ENCODE results near the gene MN1. TPM values are rescaled to one million over a fixed set of nuclear protein-coding genes. Genes with fewer than 3 reads are reported as not detected.
A peak's percentile ranks its signal among the peaks of the same experiment; 100 is the strongest.

MN1 gene
- total and polyA plus RNA-seq, 2 of the 8 experiments (the other 6 are each of a cell fraction or from before 2014, with no cell fraction given): 3.1 to 4.9 TPM

- no peak overlapping the region for H2BK20ac ChIP-seq (ENCODE audit: low read length)
- H3K4me3 ChIP-seq (ENCODE audit: extremely low read depth in 1 of 4, insufficient read depth in 2 of 4, low read depth in 3 of 4, low read length in 4 of 4): no peak overlapping the region
- ChIA-PET POLR2A (ENCODE audit: partially characterized antibody) (interaction anchor here (1.2 to 1.6 kb wide), 2 partner anchors 15 to 25 kb away, joined by 3 to 4 read pairs; no protein-coding TSS in a partner anchor), CTCF (ENCODE audit: partially characterized antibody) (interaction anchor here (1.1 to 1.9 kb wide), 4 partner anchors 10 to 71 kb away, joined by 4 to 8 read pairs (median 4); no protein-coding TSS in a partner anchor)
- H4K8ac ChIP-seq (ENCODE audit: extremely low read depth, insufficient read depth, low read length): peak overlapping the region; percentile 19; the same call in 1 of the 2 replicates
- no peak overlapping the region for H3K27ac ChIP-seq (ENCODE audit: low read depth, low read length)
- H3K4me1 ChIP-seq (replicated peaks in 1 of 4; ENCODE audit: control insufficient read depth in 3 of 4, insufficient read depth in 4 of 4, low read length in 3 of 4): no peaks in the 10 kb centered on the region
- FAIRE-seq (no peak), DNase-seq (ENCODE audit: low read depth in 1 of 2, low spot score in 2 of 2) (no peak)
- peaks cover 1 to 7% of the 10 kb centered on the region in 2 experiments for H4K20me1 ChIP-seq (replicated peaks in 1 of 2; ENCODE audit: control insufficient read depth in 1 of 2, insufficient read depth in 2 of 2, low read length in 2 of 2)
- peak overlapping the region; percentile 48; the same call in 1 of the 2 replicates for H2BK5ac ChIP-seq (ENCODE audit: low read depth, low read length)
- peaks cover 0 to 19% of the 10 kb centered on the region in 2 experiments; a peak in 1 of 4 replicates for H3K79me2 ChIP-seq (ENCODE audit: control insufficient read depth in 1 of 2, insufficient read depth in 2 of 2, low read length in 2 of 2)
- H3K9me3 ChIP-seq (ENCODE audit: insufficient read depth in 2 of 2, low read depth in 1 of 2, low read length in 1 of 2): peaks cover 0 to 9% of the 10 kb centered on the region in 2 experiments; a peak in 2 of 4 replicates
- no peak overlapping the region for H2AFZ ChIP-seq (ENCODE audit: low read length)
- no peak overlapping the region for H3K4me2 ChIP-seq (ENCODE audit: insufficient read depth in 1 of 2, low read depth in 2 of 2, low read length in 2 of 2)
- no peak overlapping the region for H3K9ac ChIP-seq (replicated peaks in 1 of 4; ENCODE audit: extremely low read depth in 1 of 4, low read depth in 3 of 4, low read length in 3 of 4)
- H3K18ac ChIP-seq (ENCODE audit: extremely low read depth, low read length): no peak overlapping the region
- no peak overlapping the region for H4K5ac ChIP-seq (ENCODE audit: insufficient read length, low read depth, low read length)
- H3K56ac ChIP-seq (replicated peaks; ENCODE audit: insufficient read length, low read depth, low read length): no peak overlapping the region
- H3K14ac ChIP-seq (ENCODE audit: insufficient read length): no peak overlapping the region
- no peaks in the 10 kb centered on the region for H3K27me3 ChIP-seq (replicated peaks in 1 of 4; ENCODE audit: control insufficient read depth in 3 of 4, extremely low read depth in 1 of 4, insufficient read depth in 3 of 4, low read length in 3 of 4)
- 87% methylated on average over 5 of the region's 5 CpGs; no CpG with 5 or more reads in 1 of the 2 experiments for whole genome bisulfite sequencing, 2 experiments (ENCODE audit: extremely low coverage in 1 of 2, insufficient coverage in 1 of 2, insufficient read length in 1 of 2, insufficient replicate concordance in 2 of 2, low coverage in 1 of 2, low lambda C conversion rate in 2 of 2, missing lambda C conversion rate in 1 of 2)
- H2BK12ac ChIP-seq (ENCODE audit: low read depth, low read length): 0 out of 2 replicates have a peak overlapping the region, but pooled peaks have one; percentile 62
- no peak for TF ChIP-seq ZNF274 (IDR thresholded peaks at IDR 0.05; ENCODE audit: borderline replicate concordance, extremely low read depth, low read length)
- TF ChIP-seq GTF2F1 (IDR thresholded peaks at IDR 0.05; ENCODE audit: borderline replicate concordance, low read depth, low read length): no peak
- TF ChIP-seq NANOG (IDR thresholded peaks at IDR 0.05; ENCODE audit: insufficient read depth, low read depth, low read length, poor library complexity, severe bottlenecking): no peak
- TF ChIP-seq EZH2 (IDR thresholded peaks at IDR 0.05; ENCODE audit: low read depth, low read length, severe bottlenecking): no peak
- TF ChIP-seq RFX5 (IDR thresholded peaks at IDR 0.05; ENCODE audit: borderline replicate concordance, low read depth, low read length): no peak
- peak overlapping the region; percentile 19 for H3K4ac ChIP-seq (replicated peaks; ENCODE audit: insufficient read length, low read depth, low read length)
- H3K79me1 ChIP-seq (ENCODE audit: low read depth, low read length): peaks cover 10% of the 10 kb centered on the region; the same call in 1 of the 2 replicates
- H2BK15ac ChIP-seq (ENCODE audit: low read length): no peak overlapping the region
- H3K36me3 ChIP-seq (ENCODE audit: control insufficient read depth in 2 of 4, insufficient read depth in 4 of 4, low read length in 3 of 4): peaks cover 0 to 7% (median 0%) of the 10 kb centered on the region in 4 experiments; a peak in 1 of 8 replicates
- no peak overlapping the region for H2BK120ac ChIP-seq (replicated peaks; ENCODE audit: low read depth, low read length)
- H4K91ac ChIP-seq (replicated peaks; ENCODE audit: insufficient read length, low read length): no peak overlapping the region
- H3K23ac ChIP-seq (ENCODE audit: insufficient read length): no peak overlapping the region
- H3K23me2 ChIP-seq (ENCODE audit: low read depth, low read length): no peaks in the 10 kb centered on the region
- H2AK5ac ChIP-seq (ENCODE audit: low read depth, low read length): 0 out of 2 replicates have a peak overlapping the region, but pooled peaks have one; percentile 60
These were observed 102.7 kb downstream of the MN1 start for GRCh38 chr22:27698813-27699212.
